SK-N-SH (cell line): ENCODE data around the gene DDX24. TPM values are rescaled to one million over a fixed set of nuclear protein-coding genes. Genes with fewer than 3 reads are reported as not detected.

Experiments used
- CTCF ChIA-PET: fragments of 300-600, 350-600 bp; formaldehyde crosslinking; extraction: SDS; loops from one replicate; lab custom pipeline; 2021; lab: Yijun Ruan, JAX
- POLR2A ChIA-PET: fragments of 350-600 bp; sonication (Branson Sonifier 250); formaldehyde crosslinking; extraction: SDS; loops from one replicate; lab custom pipeline; 2020; ENCODE audit warnings: antibody characterized with exemption, inconsistent platforms; lab: Yijun Ruan, JAX
- DNase-seq: peaks from one replicate; pipeline ENCODE4 v3.0.0; 2012
- H2AFZ ChIP-seq: fragments of 200-600 bp; sonication (generic); 2 replicates; pipeline ENCODE4 v1.8.1; 2016; ENCODE audit warnings: antibody characterized with exemption, mild to moderate bottlenecking, low read depth
- H3F3A ChIP-seq: fragments of 200-600 bp; sonication (generic); replicated peaks from 2 replicates; pipeline ENCODE3; 2016; ENCODE audit warnings: antibody characterized with exemption, mild to moderate bottlenecking; ENCODE audit not compliant: insufficient read depth
- H3K27ac ChIP-seq, 2 experiments: fragments of 200-500 bp in 1 of 2; fragments of 200-600 bp in 1 of 2; sonication (Bioruptor generic) in 1 of 2; sonication (generic), shearing (Covaris generic) in 1 of 2; 2 replicates each; pipeline versions ENCODE4 v1.5.1 to v1.6.1; 2014 to 2016; ENCODE audit warnings: low read depth in 2 of 2, inconsistent platforms in 1 of 2, low read length in 1 of 2, mild to moderate bottlenecking in 1 of 2, mixed read lengths in 1 of 2
- H3K27me3 ChIP-seq: fragments of 200-600 bp; sonication (generic), shearing (Covaris generic); 2 replicates; pipeline ENCODE4 v1.6.1; 2016; ENCODE audit warnings: mixed run types; ENCODE audit not compliant: insufficient read depth
- H3K36me3 ChIP-seq, 2 experiments: fragments of 200-500 bp in 1 of 2; fragments of 200-600 bp in 1 of 2; sonication (Bioruptor generic) in 1 of 2; sonication (generic) in 1 of 2; replicated peaks in 1 of 2; 2 replicates each; pipeline versions ENCODE3 to v1.5.1; 2014 to 2016; ENCODE audit warnings: low read length in 1 of 2, mild to moderate bottlenecking in 1 of 2; ENCODE audit not compliant: insufficient read depth in 2 of 2, control insufficient read depth in 1 of 2
- H3K4me1 ChIP-seq, 2 experiments: fragments of 200-500 bp in 1 of 2; fragments of 200-600 bp in 1 of 2; sonication (Bioruptor generic) in 1 of 2; sonication (generic), shearing (Covaris generic) in 1 of 2; 2 replicates each; pipeline versions ENCODE4 v1.5.1 to v1.6.1; 2014 to 2016; ENCODE audit warnings: low read depth in 1 of 2, low read length in 1 of 2, mixed run types in 1 of 2; ENCODE audit not compliant: insufficient read depth in 2 of 2, control insufficient read depth in 1 of 2
- H3K4me2 ChIP-seq: fragments of 200-600 bp; sonication (generic), shearing (Covaris generic); 2 replicates; pipeline ENCODE4 v1.6.1; 2017; ENCODE audit warnings: mixed run types
- H3K4me3 ChIP-seq, 2 experiments: fragments of 200-500 bp in 1 of 2; fragments of 200-600 bp in 1 of 2; sonication (Bioruptor generic) in 1 of 2; sonication (generic), shearing (Covaris generic) in 1 of 2; 2 replicates each; pipeline versions ENCODE4 v1.5.1 to v1.8.1; 2014 to 2016; ENCODE audit warnings: low read depth in 2 of 2, inconsistent platforms in 1 of 2, low read length in 1 of 2, mild to moderate bottlenecking in 1 of 2, mixed read lengths in 1 of 2, moderate library complexity in 1 of 2
- H3K79me2 ChIP-seq: fragments of 200-600 bp; sonication (generic); 2 replicates; pipeline ENCODE4 v1.8.1; 2017; ENCODE audit warnings: mild to moderate bottlenecking; ENCODE audit not compliant: insufficient read depth
- H3K9ac ChIP-seq: fragments of 200-600 bp; sonication (generic); 2 replicates; pipeline ENCODE4 v1.6.1; 2017; ENCODE audit warnings: mixed run types
- H3K9me2 ChIP-seq: fragments of 200-600 bp; sonication (generic); 2 replicates; pipeline ENCODE4 v1.6.1; 2017; ENCODE audit warnings: mixed run types
- H3K9me3 ChIP-seq: fragments of 200-600 bp; sonication (generic); 2 replicates; pipeline ENCODE4 v1.6.1; 2017; ENCODE audit warnings: mixed run types, mild to moderate bottlenecking, moderate library complexity
- H4K20me1 ChIP-seq: fragments of 200-600 bp; sonication (generic); 2 replicates; pipeline ENCODE4 v1.6.1; 2017; ENCODE audit warnings: mild to moderate bottlenecking, mixed run types; ENCODE audit not compliant: insufficient read depth
- GABPA ChIP-seq: IDR thresholded peaks from 2 replicates; pipeline ENCODE4 v1.4.0; 2012; ENCODE audit warnings: low read depth, mild to moderate bottlenecking
- IRF3 ChIP-seq: fragments of 150-350 bp; IDR thresholded peaks from 2 replicates; pipeline ENCODE4 v1.6.1; 2016; ENCODE audit warnings: mild to moderate bottlenecking, low read depth, low read length
- JUND ChIP-seq: IDR thresholded peaks from 2 replicates; pipeline ENCODE4 v1.4.0; 2012
- MEF2A ChIP-seq: IDR thresholded peaks from 2 replicates; pipeline ENCODE4 v1.4.0; 2012; ENCODE audit warnings: low read depth, borderline replicate concordance
- PBX3 ChIP-seq: IDR thresholded peaks from 2 replicates; pipeline ENCODE4; 2012
- RXRA ChIP-seq: IDR thresholded peaks from 2 replicates; pipeline ENCODE4 v1.4.0; 2012; ENCODE audit warnings: low read depth, mild to moderate bottlenecking, borderline replicate concordance
- TAF1 ChIP-seq: IDR thresholded peaks from 2 replicates; pipeline ENCODE4 v1.6.1; 2012; ENCODE audit warnings: low read depth, mild to moderate bottlenecking, low read length, moderate library complexity, borderline replicate concordance
- YY1 ChIP-seq: IDR thresholded peaks from 2 replicates; pipeline ENCODE4 v1.4.0; 2012; ENCODE audit warnings: low read depth, mild to moderate bottlenecking
- ZBTB33 ChIP-seq: IDR thresholded peaks from 2 replicates; pipeline ENCODE4 v1.4.0; 2012; ENCODE audit warnings: low read depth, borderline replicate concordance
- WGBS: methylation state at CpG from one replicate; pipeline ENCODE4 v1.1.6; 2017; ENCODE audit warnings: low lambda C conversion rate; 5-methylcytosine and 5-hydroxymethylcytosine counted together
- polyA plus RNA-seq, 3 experiments: library from polyadenylated mRNA; depleted of rRNA; stranded (reverse); fragments of >200 nt; gene quantifications; 2 replicates each; pipeline ENCODE4 v1.2.3, GENCODE V29; 2012

The DDX24 gene
- polyA plus RNA-seq, 1 of the 3 experiments (the other 2 are of a cell fraction), result 108 TPM

- TF ChIP-seq IRF3 (no peak), MEF2A (no peak)
These were observed 36.4 kb downstream of the DDX24 start (continued) for GRCh38 chr14:94044476-94045091.

GRCh38 chr14:94043756-94044475 is 37.1 kb downstream of the DDX24 start:
- no peak overlapping the region for H3K4me3 ChIP-seq
- H3K9me2 ChIP-seq, result no peaks in the 10 kb centered on the region
- no peaks in the 10 kb centered on the region for H3K27me3 ChIP-seq
- no peaks in the 10 kb centered on the region for H4K20me1 ChIP-seq
- peaks cover 3 to 56% of the 10 kb centered on the region in 2 experiments for H3K36me3 ChIP-seq
- H3K4me1 ChIP-seq, result peaks cover 0 to 7% of the 10 kb centered on the region in 2 experiments; a peak in 2 of 4 replicates
- ChIA-PET POLR2A (no interaction called here), CTCF (interaction anchor here (0.8 to 2.3 kb wide), 5 partner anchors 8 to 137 kb away, joined by 3 to 6 read pairs (median 3); no protein-coding TSS in a partner anchor)
- no peaks in the 10 kb centered on the region for H3K79me2 ChIP-seq
- no peak for DNase-seq
- TF ChIP-seq YY1 (no peak), JUND (no peak), PBX3 (no peak), ZBTB33 (no peak), TAF1 (no peak), RXRA (no peak), GABPA (no peak)
- H3K27ac ChIP-seq, result no peak overlapping the region
- H3F3A ChIP-seq, result no peaks in the 10 kb centered on the region
- 94% methylated on average over 12 of the region's 14 CpGs for WGBS
- H3K9ac ChIP-seq, result no peak overlapping the region
- no peak overlapping the region for H3K4me2 ChIP-seq
- H3K9me3 ChIP-seq, result no peaks in the 10 kb centered on the region
- H2AFZ ChIP-seq, result no peak overlapping the region
